ENCODE results near the gene ISG20. TPM values are rescaled to one million over a fixed set of nuclear protein-coding genes. Genes with fewer than 3 reads are reported as not detected.

The ISG20 gene
- total RNA-seq, 1 experiment from 2014 or later, result 6.4 TPM

GRCh38 chr15:88606070-88606794 lies 32.6 kb upstream of the ISG20 start:
- DNase-seq, result no peak
- H3K27me3 Mint-ChIP-seq (ENCODE audit: insufficient read depth, unreplicated experiment), result peaks cover 18% of the 10 kb centered on the region
- BruUV-seq (replicated peaks), result no TSS peak
- Histone ChIP-seq H3K4me1 (no peaks in the 10 kb centered on the region), H3K36me3 (ENCODE audit: control insufficient read depth, insufficient read depth, low read length) (no peaks in the 10 kb centered on the region), H3K9me3 (no peaks in the 10 kb centered on the region), H3K27me3 (replicated peaks; ENCODE audit: control insufficient read depth, insufficient read depth, low read length) (no peaks in the 10 kb centered on the region), H3K4me3 (ENCODE audit: low read depth, low read length) (no peak overlapping the region)
- no peak overlapping the region for H3K4me3 Mint-ChIP-seq (ENCODE audit: unreplicated experiment)
- ChIA-PET CTCF (no interaction called here), POLR2A (no interaction called here)
- H3K27ac Mint-ChIP-seq (ENCODE audit: unreplicated experiment), result no peak overlapping the region
- H3K36me3 Mint-ChIP-seq (ENCODE audit: insufficient read depth, unreplicated experiment), result no peaks in the 10 kb centered on the region
- H3K9me3 Mint-ChIP-seq (ENCODE audit: unreplicated experiment), result no peaks in the 10 kb centered on the region
- no peaks in the 10 kb centered on the region for H3K4me1 Mint-ChIP-seq (ENCODE audit: low read depth, unreplicated experiment)
- no peak for TF ChIP-seq CTCF (IDR thresholded peaks at IDR 0.05; ENCODE audit: insufficient read depth in 1 of 2, low read depth in 1 of 2, low read length in 1 of 2, severe bottlenecking in 1 of 2, unreplicated experiment in 1 of 2)
- intact Hi-C loops (cut with micrococcal nuclease; ENCODE audit: unreplicated experiment), result no loop called here

DNA sequence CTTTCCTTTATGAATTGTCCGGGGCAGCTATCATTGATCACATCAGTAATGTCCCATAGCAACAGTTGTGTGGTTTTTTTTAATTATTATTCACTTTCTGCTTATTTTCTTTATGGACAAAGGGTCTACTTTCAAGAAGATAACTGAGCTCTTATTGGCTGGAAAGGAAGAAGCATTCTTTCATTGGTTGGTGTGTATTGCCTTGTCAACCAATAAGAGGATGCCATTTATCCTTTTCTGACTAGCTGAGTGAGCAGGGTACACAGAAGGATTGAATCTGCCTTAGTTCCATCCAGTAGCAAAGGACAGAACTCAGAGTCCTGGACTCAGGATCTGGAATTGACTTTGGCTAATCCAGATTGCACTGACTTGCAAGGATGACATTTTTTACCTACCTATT lies 30.9 kb upstream of the ISG20 start:
- Mint-ChIP-seq H3K4me3 (ENCODE audit: unreplicated experiment) (no peak overlapping the region), H3K27ac (ENCODE audit: unreplicated experiment) (no peak overlapping the region), H3K4me1 (ENCODE audit: low read depth, unreplicated experiment) (no peaks in the 10 kb centered on the region), H3K27me3 (ENCODE audit: insufficient read depth, unreplicated experiment) (peaks cover 18% of the 10 kb centered on the region), H3K36me3 (ENCODE audit: insufficient read depth, unreplicated experiment) (no peaks in the 10 kb centered on the region), H3K9me3 (ENCODE audit: unreplicated experiment) (no peaks in the 10 kb centered on the region)
- POLR2A ChIA-PET, result no interaction called here
- intact Hi-C loops (cut with micrococcal nuclease; ENCODE audit: unreplicated experiment), result no loop called here
- Histone ChIP-seq H3K36me3 (ENCODE audit: control insufficient read depth, insufficient read depth, low read length) (no peaks in the 10 kb centered on the region), H3K4me3 (ENCODE audit: low read depth, low read length) (no peak overlapping the region), H3K9me3 (no peaks in the 10 kb centered on the region), H3K4me1 (no peaks in the 10 kb centered on the region), H3K27me3 (replicated peaks; ENCODE audit: control insufficient read depth, insufficient read depth, low read length) (no peaks in the 10 kb centered on the region)
- DNase-seq, result no peak
- no TSS peak for BruUV-seq (replicated peaks)
- CTCF ChIA-PET, result no interaction called here
- TF ChIP-seq CTCF (IDR thresholded peaks at IDR 0.05; ENCODE audit: insufficient read depth in 1 of 2, low read depth in 1 of 2, low read length in 1 of 2, severe bottlenecking in 1 of 2, unreplicated experiment in 1 of 2), result no peak

DNA sequence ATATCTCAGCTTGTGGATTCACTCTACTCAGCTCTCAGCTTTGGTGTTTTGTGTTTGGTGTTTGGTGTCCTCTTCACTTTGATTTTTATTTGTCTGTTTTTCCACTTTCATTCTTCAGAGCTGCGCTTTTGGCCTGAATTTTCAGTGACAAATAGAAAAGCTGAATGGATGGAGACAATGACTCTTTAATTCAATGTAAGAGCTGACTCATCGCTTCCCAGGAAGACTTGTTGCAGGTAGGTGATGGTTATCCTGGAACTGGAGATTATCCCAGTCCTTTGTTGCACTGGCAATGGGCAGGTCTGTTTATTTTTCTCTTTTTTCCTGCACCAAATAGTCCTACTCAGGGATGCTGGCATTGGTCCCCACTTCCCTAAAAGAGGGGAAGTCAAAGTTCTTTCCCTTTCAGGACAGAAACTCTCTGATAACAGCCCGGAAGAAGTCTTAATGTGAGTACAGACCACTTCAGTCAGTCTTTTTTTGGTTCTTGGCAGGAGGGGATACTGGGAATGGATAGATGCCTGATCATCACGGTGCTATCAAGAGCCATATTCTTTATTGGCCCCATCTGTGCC lies 30.1 kb upstream of the ISG20 start:
- Mint-ChIP-seq H3K27me3 (ENCODE audit: insufficient read depth, unreplicated experiment) (peaks cover 18% of the 10 kb centered on the region), H3K27ac (ENCODE audit: unreplicated experiment) (no peak overlapping the region), H3K36me3 (ENCODE audit: insufficient read depth, unreplicated experiment) (no peaks in the 10 kb centered on the region), H3K9me3 (ENCODE audit: unreplicated experiment) (no peaks in the 10 kb centered on the region), H3K4me3 (ENCODE audit: unreplicated experiment) (no peak overlapping the region), H3K4me1 (ENCODE audit: low read depth, unreplicated experiment) (no peaks in the 10 kb centered on the region)
- H3K27me3 ChIP-seq (replicated peaks; ENCODE audit: control insufficient read depth, insufficient read depth, low read length), result no peaks in the 10 kb centered on the region
- DNase-seq, result no peak
- H3K36me3 ChIP-seq (ENCODE audit: control insufficient read depth, insufficient read depth, low read length), result no peaks in the 10 kb centered on the region
- no peak for TF ChIP-seq CTCF (IDR thresholded peaks at IDR 0.05; ENCODE audit: insufficient read depth in 1 of 2, low read depth in 1 of 2, low read length in 1 of 2, severe bottlenecking in 1 of 2, unreplicated experiment in 1 of 2)
- H3K4me3 ChIP-seq (ENCODE audit: low read depth, low read length), result no peak overlapping the region
- BruUV-seq (replicated peaks), result no TSS peak
- H3K9me3 ChIP-seq, result no peaks in the 10 kb centered on the region
- intact Hi-C loops (cut with micrococcal nuclease; ENCODE audit: unreplicated experiment), result no loop called here
- H3K4me1 ChIP-seq, result no peaks in the 10 kb centered on the region
- ChIA-PET CTCF (no interaction called here), POLR2A (no interaction called here)
